HepG2 (cell line): ENCODE measurements around the gene VEGFA. TPM values are rescaled to one million over a fixed set of nuclear protein-coding genes. Genes with fewer than 3 reads are reported as not detected.

ENCODE experiments used
- ATAC-seq: fragments of 200-7000 bp; cut with Tn5 transposase; 3 replicates; pipeline ENCODE4 v1.9.1; 2020; ENCODE audit warnings: mild to moderate bottlenecking, moderate library complexity
- BruUV-seq: library from RNA; stranded (reverse); fragments of 400-500 nt; replicated peaks from 2 replicates; lab custom pipeline; 2021; lab: Mats Ljungman, UMichigan
- CTCF ChIA-PET: fragments of 300-600 bp; formaldehyde crosslinking; extraction: SDS; loops from one replicate; lab custom pipeline; 2021; ENCODE audit warnings: low total read pairs, inconsistent platforms, low intra/inter-chr PET ratio; lab: Yijun Ruan, JAX
- POLR2A ChIA-PET: fragments of 350-600 bp; sonication (Branson Sonifier 250); formaldehyde crosslinking; loops from one replicate; lab custom pipeline; 2020; ENCODE audit warnings: antibody characterized with exemption, inconsistent platforms; lab: Yijun Ruan, JAX
- DNase-seq: peaks from one replicate; pipeline ENCODE4 v3.0.0-alpha.2; 2015; ENCODE audit warnings: low spot score
- FAIRE-seq: peaks from 3 replicates; lab custom pipeline; 2011; peaks lifted over from hg19 to GRCh38; lab: Jason Lieb, UNC
- H2AFZ ChIP-seq: one replicate; pipeline ENCODE4 v1.6.1; 2011; ENCODE audit warnings: low read length, inconsistent platforms
- H3K27ac ChIP-seq: fragments of 300-600 bp; 3 replicates; pipeline ENCODE4 v1.8.0; 2011; ENCODE audit warnings: mixed run types, mild to moderate bottlenecking, mixed read lengths, low read length, inconsistent platforms; ENCODE audit not compliant: insufficient read depth; ENCODE audit errors: extremely low read length
- H3K27me3 ChIP-seq, 2 experiments: fragments of 200-600 bp in 1 of 2; 2 replicates in 1 of 2; 3 replicates in 1 of 2; pipeline versions ENCODE4 v1.6.0 to v1.8.0; 2011; ENCODE audit warnings: low read length in 2 of 2, mild to moderate bottlenecking in 2 of 2, moderate library complexity in 2 of 2, inconsistent platforms in 1 of 2; ENCODE audit not compliant: insufficient read depth in 2 of 2, control insufficient read depth in 1 of 2
- H3K36me3 ChIP-seq, 2 experiments: fragments of 200-600 bp in 1 of 2; replicated peaks in 1 of 2; 2 replicates in 1 of 2; 3 replicates in 1 of 2; pipeline versions ENCODE4 v1.5.1 to v1.8.0; 2011; ENCODE audit warnings: low read length in 2 of 2, inconsistent platforms in 1 of 2; ENCODE audit not compliant: insufficient read depth in 2 of 2, control insufficient read depth in 1 of 2
- H3K4me1 ChIP-seq: 2 replicates; pipeline ENCODE4 v1.5.1; 2012; ENCODE audit warnings: low read length, inconsistent platforms; ENCODE audit not compliant: insufficient read depth
- H3K4me2 ChIP-seq: 2 replicates; pipeline ENCODE4 v1.6.0; 2011; ENCODE audit warnings: low read depth, low read length, inconsistent platforms
- H3K4me3 ChIP-seq, 3 experiments: fragments of 200-600 bp in 1 of 3; sonication (generic), shearing (Covaris generic) in 1 of 3; replicated peaks in 1 of 3; 2 replicates each; pipeline ENCODE4 v1.5.1; 2011 to 2016; ENCODE audit warnings: low read length in 3 of 3, inconsistent platforms in 2 of 3, low read depth in 2 of 3, mild to moderate bottlenecking in 2 of 3, control low read depth in 1 of 3, mixed read lengths in 1 of 3; ENCODE audit not compliant: insufficient read depth in 1 of 3
- H3K79me2 ChIP-seq: one replicate; pipeline ENCODE4 v1.6.1; 2011; ENCODE audit warnings: low read length, inconsistent platforms; ENCODE audit not compliant: insufficient read depth
- H3K9ac ChIP-seq: 2 replicates; pipeline ENCODE4 v1.6.0; 2011; ENCODE audit warnings: mild to moderate bottlenecking, low read depth, low read length, inconsistent platforms; ENCODE audit not compliant: insufficient read depth
- H3K9me3 ChIP-seq: 2 replicates; pipeline ENCODE4 v1.5.1; 2012; ENCODE audit warnings: mild to moderate bottlenecking, low read length
- H4K20me1 ChIP-seq: 2 replicates; pipeline ENCODE4 v1.6.0; 2011; ENCODE audit warnings: inconsistent platforms, mild to moderate bottlenecking, low read length, moderate library complexity; ENCODE audit not compliant: insufficient read depth
- FOXJ3 ChIP-seq: sonication (generic); formaldehyde crosslinking; IDR thresholded peaks from 2 replicates; pipeline ENCODE4 v1.4.0; 2020; ENCODE audit warnings: missing genetic modification reagents, mild to moderate bottlenecking, borderline replicate concordance
- MAFK ChIP-seq, 2 experiments: IDR thresholded peaks in 1 of 2; conservative IDR thresholded peaks in 1 of 2; 2 replicates each; pipeline ENCODE4 v1.6.1; 2011; ENCODE audit warnings: improper control_type of control experiment in 2 of 2, low read length in 2 of 2
- PPARG ChIP-seq: conservative IDR thresholded peaks from 2 replicates; pipeline ENCODE4 v1.6.1; 2016; ENCODE audit warnings: missing biosample characterization, missing genetic modification reagents
- SIN3A ChIP-seq: IDR thresholded peaks from 2 replicates; pipeline ENCODE4 v1.6.1; 2011; ENCODE audit warnings: low read depth, mild to moderate bottlenecking, control low read depth, low read length, borderline replicate concordance
- WIZ ChIP-seq: sonication (generic); formaldehyde crosslinking; IDR thresholded peaks from 2 replicates; pipeline ENCODE4 v1.5.1; 2020; ENCODE audit warnings: mild to moderate bottlenecking, missing genetic modification reagents
- ZNF598 ChIP-seq: sonication (generic); formaldehyde crosslinking; IDR thresholded peaks from 2 replicates; pipeline ENCODE4 v1.5.1; 2020; ENCODE audit warnings: mild to moderate bottlenecking, missing genetic modification reagents, borderline replicate concordance
- ZNF646 ChIP-seq: sonication (generic); formaldehyde crosslinking; IDR thresholded peaks from 2 replicates; pipeline ENCODE4 v1.9.0; 2021; ENCODE audit warnings: mild to moderate bottlenecking, missing genetic modification reagents
- ZNF674 ChIP-seq: sonication (generic); formaldehyde crosslinking; IDR thresholded peaks from 2 replicates; pipeline ENCODE4 v1.5.0; 2020; ENCODE audit warnings: low read depth, mild to moderate bottlenecking, missing genetic modification reagents
- ZNF749 ChIP-seq: sonication (generic); formaldehyde crosslinking; IDR thresholded peaks from 2 replicates; pipeline ENCODE4 v1.8.0; 2022; ENCODE audit warnings: mild to moderate bottlenecking, missing genetic modification reagents, moderate library complexity, borderline replicate concordance
- ZZZ3 ChIP-seq: sonication (generic); formaldehyde crosslinking; IDR thresholded peaks from 2 replicates; pipeline ENCODE4 v1.4.0; 2020; ENCODE audit warnings: missing genetic modification reagents, mild to moderate bottlenecking, borderline replicate concordance
- WGBS: methylation state at CpG from one replicate; pipeline ENCODE4 v1.1.6; 2017; ENCODE audit warnings: low lambda C conversion rate; 5-methylcytosine and 5-hydroxymethylcytosine counted together
- in situ Hi-C: cut with HindIII; loops from 2 replicates; pipeline ENCODE4 v1.10.0; 2017; ENCODE audit warnings: low pct_unique_long_range_greater_than_20kb; ENCODE audit not compliant: extremely low pct_ligation_motif_present
- intact Hi-C: fragments of 100-400 bp; cut with micrococcal nuclease; formaldehyde crosslinking; loops from one replicate; pipeline ENCODE4 v1.10.0; 2022; ENCODE audit not compliant: unreplicated experiment
- polyA plus RNA-seq, 8 experiments: library from polyadenylated mRNA; depleted of rRNA in 3 of 8; stranded (reverse) in 7 of 8; unstranded in 1 of 8; fragments of >200 nt; fragmentation: Illumina TruSeq in 4 of 8; extraction: Trizol in 4 of 8; gene quantifications; 2 replicates each; pipeline versions ENCODE4 v1.2.1 to v1.2.3, GENCODE V29; 2011 to 2016; ENCODE audit warnings: low read depth in 4 of 8, missing spikeins in 1 of 8, mixed read lengths in 1 of 8; ENCODE audit not compliant: insufficient read depth in 1 of 8
- total RNA-seq, 5 experiments: library from RNA; depleted of rRNA; stranded (reverse); fragments of >200 nt; fragmentation: Illumina TruSeq; extraction: Trizol; gene quantifications; 2 replicates each; pipeline ENCODE4 v1.2.3, GENCODE V29; 2016; ENCODE audit warnings: low read depth in 1 of 5
- TF ChIP-seq, protein P1 (sequence below): sonication (generic); formaldehyde crosslinking; conservative IDR thresholded peaks from 2 replicates; pipeline ENCODE4 v1.8.1; 2023; ENCODE audit warnings: missing genetic modification reagents
- TF ChIP-seq, protein P2 (sequence below): sonication (generic); formaldehyde crosslinking; IDR thresholded peaks from 2 replicates; pipeline ENCODE4 v1.4.0; 2020; ENCODE audit warnings: missing genetic modification reagents
- TF ChIP-seq, protein P3 (sequence below): IDR thresholded peaks from 2 replicates; pipeline ENCODE4 v1.6.1; 2016; ENCODE audit warnings: missing genetic modification reagents, missing compliant biosample characterization

Gene VEGFA
- total and polyA plus RNA-seq, 2 of the 13 experiments (the other 11 are each of a cell fraction or from before 2014, with no cell fraction given) = 68.1 to 629 TPM

GRCh38 chr6:43808412-43808811 is 38.4 kb downstream of the VEGFA start:
- 82% methylated on average over 7 of the region's 7 CpGs for WGBS
- peaks cover 88% of the 10 kb centered on the region for H3K4me1 ChIP-seq
- H3K4me3 ChIP-seq = no peak overlapping the region; a peak in 1 of 6 replicates
- no peaks in the 10 kb centered on the region for H4K20me1 ChIP-seq
- H3K4me2 ChIP-seq = peak overlapping the region; percentile 95
- no peaks in the 10 kb centered on the region for H3K36me3 ChIP-seq
- no peak overlapping the region for H3K27ac ChIP-seq
- CTCF ChIA-PET = no interaction called here
- H3K9ac ChIP-seq = no peak overlapping the region
- no peaks in the 10 kb centered on the region for H3K9me3 ChIP-seq
- no peak overlapping the region for H2AFZ ChIP-seq
- intact Hi-C loops = no loop called here
- DNase-seq (no peak), FAIRE-seq (no peak), ATAC-seq (no peak)
- in situ Hi-C loops = loop anchor here (5.0 kb wide), 1 partner anchor 36 kb away; the partner anchor contains the start of gene VEGFA
- POLR2A ChIA-PET = interaction anchor here (1.0 to 4.7 kb wide), 9 partner anchors 12 to 136 kb away, joined by 3 to 66 read pairs (median 12); partner anchors contain the start of gene VEGFA
- BruUV-seq = no TSS peak
- H3K27me3 ChIP-seq = no peaks in the 10 kb centered on the region; a peak in 2 of 5 replicates
- H3K79me2 ChIP-seq = no peaks in the 10 kb centered on the region
- no peak for TF ChIP-seq ZNF749 (CRISPR knock-in tag)
- no peak for TF ChIP-seq PPARG (CRISPR knock-in tag)
- TF ChIP-seq ZNF598 (CRISPR knock-in tag) = no peak
- peak in 1 of 2 experiments; percentile 39; a peak in 1 of 4 replicates for TF ChIP-seq MAFK (conservative IDR thresholded peaks at IDR 0.05 in 1 of 2, IDR thresholded peaks at IDR 0.05 in 1 of 2; ENCODE audit: low read length in 2 of 2)
- no peak for TF ChIP-seq ZNF646 (CRISPR knock-in tag)
- TF ChIP-seq, protein P1, sequence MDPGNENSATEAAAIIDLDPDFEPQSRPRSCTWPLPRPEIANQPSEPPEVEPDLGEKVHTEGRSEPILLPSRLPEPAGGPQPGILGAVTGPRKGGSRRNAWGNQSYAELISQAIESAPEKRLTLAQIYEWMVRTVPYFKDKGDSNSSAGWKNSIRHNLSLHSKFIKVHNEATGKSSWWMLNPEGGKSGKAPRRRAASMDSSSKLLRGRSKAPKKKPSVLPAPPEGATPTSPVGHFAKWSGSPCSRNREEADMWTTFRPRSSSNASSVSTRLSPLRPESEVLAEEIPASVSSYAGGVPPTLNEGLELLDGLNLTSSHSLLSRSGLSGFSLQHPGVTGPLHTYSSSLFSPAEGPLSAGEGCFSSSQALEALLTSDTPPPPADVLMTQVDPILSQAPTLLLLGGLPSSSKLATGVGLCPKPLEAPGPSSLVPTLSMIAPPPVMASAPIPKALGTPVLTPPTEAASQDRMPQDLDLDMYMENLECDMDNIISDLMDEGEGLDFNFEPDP (CRISPR knock-in tag) = 0 out of 2 replicates have a peak, but pooled peaks have one; percentile 22
- TF ChIP-seq ZZZ3 (CRISPR knock-in tag) = no peak
- no peak for TF ChIP-seq SIN3A
- TF ChIP-seq ZNF674 (CRISPR knock-in tag) = no peak
- TF ChIP-seq FOXJ3 (CRISPR knock-in tag) = no peak
- TF ChIP-seq, protein P2, sequence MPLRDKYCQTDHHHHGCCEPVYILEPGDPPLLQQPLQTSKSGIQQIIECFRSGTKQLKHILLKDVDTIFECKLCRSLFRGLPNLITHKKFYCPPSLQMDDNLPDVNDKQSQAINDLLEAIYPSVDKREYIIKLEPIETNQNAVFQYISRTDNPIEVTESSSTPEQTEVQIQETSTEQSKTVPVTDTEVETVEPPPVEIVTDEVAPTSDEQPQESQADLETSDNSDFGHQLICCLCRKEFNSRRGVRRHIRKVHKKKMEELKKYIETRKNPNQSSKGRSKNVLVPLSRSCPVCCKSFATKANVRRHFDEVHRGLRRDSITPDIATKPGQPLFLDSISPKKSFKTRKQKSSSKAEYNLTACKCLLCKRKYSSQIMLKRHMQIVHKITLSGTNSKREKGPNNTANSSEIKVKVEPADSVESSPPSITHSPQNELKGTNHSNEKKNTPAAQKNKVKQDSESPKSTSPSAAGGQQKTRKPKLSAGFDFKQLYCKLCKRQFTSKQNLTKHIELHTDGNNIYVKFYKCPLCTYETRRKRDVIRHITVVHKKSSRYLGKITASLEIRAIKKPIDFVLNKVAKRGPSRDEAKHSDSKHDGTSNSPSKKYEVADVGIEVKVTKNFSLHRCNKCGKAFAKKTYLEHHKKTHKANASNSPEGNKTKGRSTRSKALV (CRISPR knock-in tag) = no peak
- TF ChIP-seq WIZ (CRISPR knock-in tag) = no peak
- TF ChIP-seq, protein P3, sequence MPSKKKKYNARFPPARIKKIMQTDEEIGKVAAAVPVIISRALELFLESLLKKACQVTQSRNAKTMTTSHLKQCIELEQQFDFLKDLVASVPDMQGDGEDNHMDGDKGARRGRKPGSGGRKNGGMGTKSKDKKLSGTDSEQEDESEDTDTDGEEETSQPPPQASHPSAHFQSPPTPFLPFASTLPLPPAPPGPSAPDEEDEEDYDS (CRISPR knock-in tag) = no peak
